Measurements from ENCODE around the gene KRT6A. TPM values are rescaled to one million over a fixed set of nuclear protein-coding genes. Genes with fewer than 3 reads are reported as not detected.
A peak's percentile ranks its signal among the peaks of the same experiment; 100 is the strongest.

The KRT6A gene
- polyA plus RNA-seq, 3 donors: not detected

DNA sequence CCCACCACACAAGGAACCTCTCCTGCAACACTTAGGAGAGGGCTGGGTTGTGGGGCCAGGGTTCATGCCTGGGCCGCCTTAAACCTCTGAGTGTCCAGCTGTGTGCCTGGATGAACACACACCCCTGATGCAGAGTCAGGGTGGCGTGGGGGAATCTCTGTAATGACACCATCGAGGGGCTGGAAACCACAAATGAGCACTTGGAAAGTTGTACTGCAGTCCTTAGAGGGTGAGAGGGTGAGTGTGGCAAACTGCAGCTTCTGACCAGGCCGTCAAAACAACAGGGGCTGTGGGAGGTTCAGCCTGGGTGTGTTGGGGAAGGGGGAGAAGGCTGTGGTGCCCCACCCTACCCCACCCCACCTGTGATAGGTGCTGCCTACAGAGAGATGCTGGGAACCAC lies 39.6 kb upstream of the KRT6A start:
- Histone ChIP-seq H3K9me3 (replicated peaks in 1 of 2; ENCODE audit: control insufficient read depth in 1 of 2, insufficient read depth in 1 of 2, low read length in 2 of 2) (no peaks in the 10 kb centered on the region), H4K20me1 (ENCODE audit: insufficient read depth, low read length) (no peaks in the 10 kb centered on the region), H3K4me3 (replicated peaks in 1 of 3; ENCODE audit: low read depth in 2 of 3, low read length in 3 of 3) (no peak overlapping the region), H3K4me1 (ENCODE audit: control insufficient read depth in 1 of 2, insufficient read depth in 2 of 2, low read length in 2 of 2) (peaks cover 10 to 18% of the 10 kb centered on the region in 2 donors), H3K79me2 (ENCODE audit: insufficient read depth, low read length) (no peaks in the 10 kb centered on the region), H3K36me3 (replicated peaks in 1 of 2; ENCODE audit: control insufficient read depth in 1 of 2, insufficient read depth in 2 of 2, low read length in 2 of 2) (no peaks in the 10 kb centered on the region), H2AFZ (ENCODE audit: insufficient read depth, low read depth, low read length, poor library complexity, severe bottlenecking) (no peak overlapping the region), H3K4me2 (replicated peaks; ENCODE audit: extremely low read depth, low read length, poor library complexity, severe bottlenecking) (no peak overlapping the region), H3K27ac (ENCODE audit: low read depth in 1 of 2, low read length in 2 of 2) (no peak overlapping the region), H3K9ac (ENCODE audit: insufficient read depth, low read length, poor library complexity, severe bottlenecking) (no peak overlapping the region), H3K27me3 (ENCODE audit: control insufficient read depth in 2 of 2, insufficient read depth in 2 of 2, low read length in 2 of 2) (no peaks in the 10 kb centered on the region)
- 67% methylated on average over 3 of the region's 4 CpGs for WGBS (ENCODE audit: insufficient coverage)
- peak overlapping the region in 2 of 7 donors; percentile 56 to 80 for H3K27ac Mint-ChIP-seq
- peaks cover 0 to 1% (median 0%) of the 10 kb centered on the region in 7 donors for H3K9me3 Mint-ChIP-seq
- peak in 1 of 3 donors; percentile 24 for DNase-seq
- peaks cover 14% of the 10 kb centered on the region for H3K4me1 Mint-ChIP-seq
- intact Hi-C loops (cut with micrococcal nuclease): no loop called here
- no peak overlapping the region for H3K4me3 Mint-ChIP-seq
- H3K27me3 Mint-ChIP-seq (ENCODE audit: low read depth in 3 of 3): peaks cover 1 to 5% (median 3%) of the 10 kb centered on the region in 3 donors
- no peaks in the 10 kb centered on the region for H3K36me3 Mint-ChIP-seq
- TF ChIP-seq, protein P1, sequence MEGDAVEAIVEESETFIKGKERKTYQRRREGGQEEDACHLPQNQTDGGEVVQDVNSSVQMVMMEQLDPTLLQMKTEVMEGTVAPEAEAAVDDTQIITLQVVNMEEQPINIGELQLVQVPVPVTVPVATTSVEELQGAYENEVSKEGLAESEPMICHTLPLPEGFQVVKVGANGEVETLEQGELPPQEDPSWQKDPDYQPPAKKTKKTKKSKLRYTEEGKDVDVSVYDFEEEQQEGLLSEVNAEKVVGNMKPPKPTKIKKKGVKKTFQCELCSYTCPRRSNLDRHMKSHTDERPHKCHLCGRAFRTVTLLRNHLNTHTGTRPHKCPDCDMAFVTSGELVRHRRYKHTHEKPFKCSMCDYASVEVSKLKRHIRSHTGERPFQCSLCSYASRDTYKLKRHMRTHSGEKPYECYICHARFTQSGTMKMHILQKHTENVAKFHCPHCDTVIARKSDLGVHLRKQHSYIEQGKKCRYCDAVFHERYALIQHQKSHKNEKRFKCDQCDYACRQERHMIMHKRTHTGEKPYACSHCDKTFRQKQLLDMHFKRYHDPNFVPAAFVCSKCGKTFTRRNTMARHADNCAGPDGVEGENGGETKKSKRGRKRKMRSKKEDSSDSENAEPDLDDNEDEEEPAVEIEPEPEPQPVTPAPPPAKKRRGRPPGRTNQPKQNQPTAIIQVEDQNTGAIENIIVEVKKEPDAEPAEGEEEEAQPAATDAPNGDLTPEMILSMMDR (IDR thresholded peaks at IDR 0.05): no peak

DNA sequence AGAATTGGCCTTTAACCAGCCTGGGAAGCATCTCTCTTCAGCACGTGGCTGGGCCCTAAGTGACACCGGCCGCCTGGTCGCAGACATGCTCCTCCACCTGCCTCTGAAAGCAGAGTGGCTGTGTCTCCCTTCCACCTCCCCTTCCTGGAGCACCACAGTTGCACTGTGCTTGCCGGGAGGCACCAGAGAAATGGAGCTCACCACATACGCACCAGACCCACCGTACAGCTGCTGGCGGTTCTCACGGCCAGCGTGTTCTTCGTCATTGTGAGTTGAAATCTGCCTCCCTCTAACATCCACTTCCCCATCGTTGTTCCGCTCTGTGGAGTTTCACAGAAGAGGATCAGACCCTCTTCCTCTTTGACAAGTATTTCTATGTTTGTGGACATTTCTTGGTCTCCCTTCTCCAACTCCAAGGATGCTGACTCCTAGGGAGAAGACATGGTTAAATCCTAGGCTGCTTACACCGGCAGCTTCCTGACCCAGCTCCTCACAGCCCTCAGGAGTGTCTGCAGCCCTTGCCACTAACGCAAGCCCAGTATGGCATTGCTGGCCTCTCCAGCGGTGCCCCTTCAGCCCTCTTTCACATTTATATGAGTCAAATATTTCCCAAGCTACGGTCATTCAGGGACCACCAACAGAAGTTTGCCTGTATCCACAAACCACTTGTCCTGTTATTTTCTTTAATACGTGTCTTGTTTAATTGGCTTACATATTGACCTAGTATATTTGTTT lies 38.7 kb upstream of the KRT6A start:
- Histone ChIP-seq H3K4me3 (replicated peaks in 1 of 3; ENCODE audit: low read depth in 2 of 3, low read length in 3 of 3) (no peak overlapping the region), H3K36me3 (replicated peaks in 1 of 2; ENCODE audit: control insufficient read depth in 1 of 2, insufficient read depth in 2 of 2, low read length in 2 of 2) (no peaks in the 10 kb centered on the region), H3K4me2 (replicated peaks; ENCODE audit: extremely low read depth, low read length, poor library complexity, severe bottlenecking) (peak overlapping the region; percentile 12), H3K79me2 (ENCODE audit: insufficient read depth, low read length) (no peaks in the 10 kb centered on the region), H4K20me1 (ENCODE audit: insufficient read depth, low read length) (no peaks in the 10 kb centered on the region), H3K9ac (ENCODE audit: insufficient read depth, low read length, poor library complexity, severe bottlenecking) (no peak overlapping the region), H2AFZ (ENCODE audit: insufficient read depth, low read depth, low read length, poor library complexity, severe bottlenecking) (peak overlapping the region; percentile 2), H3K27me3 (ENCODE audit: control insufficient read depth in 2 of 2, insufficient read depth in 2 of 2, low read length in 2 of 2) (no peaks in the 10 kb centered on the region), H3K27ac (ENCODE audit: low read depth in 1 of 2, low read length in 2 of 2) (peak overlapping the region in 1 of 2 donors; percentile 47), H3K4me1 (ENCODE audit: control insufficient read depth in 1 of 2, insufficient read depth in 2 of 2, low read length in 2 of 2) (peaks cover 10 to 18% of the 10 kb centered on the region in 2 donors), H3K9me3 (replicated peaks in 1 of 2; ENCODE audit: control insufficient read depth in 1 of 2, insufficient read depth in 1 of 2, low read length in 2 of 2) (no peaks in the 10 kb centered on the region)
- peaks cover 14% of the 10 kb centered on the region for H3K4me1 Mint-ChIP-seq
- peaks cover 0 to 6% (median 0%) of the 10 kb centered on the region in 3 donors for H3K27me3 Mint-ChIP-seq (ENCODE audit: low read depth in 3 of 3)
- WGBS (ENCODE audit: insufficient coverage): 36% methylated on average over 13 of the region's 18 CpGs
- peak overlapping the region in 4 of 7 donors; percentile 26 to 80 (median 60) for H3K27ac Mint-ChIP-seq
- TF ChIP-seq, protein P1 (IDR thresholded peaks at IDR 0.05): no peak
- intact Hi-C loops (cut with micrococcal nuclease): no loop called here
- H3K36me3 Mint-ChIP-seq: no peaks in the 10 kb centered on the region
- DNase-seq: peak; percentile 27 to 73 (median 52)
- H3K4me3 Mint-ChIP-seq: peak overlapping the region in 1 of 2 donors; percentile 69
- H3K9me3 Mint-ChIP-seq: peaks cover 0 to 1% (median 0%) of the 10 kb centered on the region in 7 donors
